GM23338 (cell line): ENCODE results near the gene CCDC69. TPM values are rescaled to one million over a fixed set of nuclear protein-coding genes. Genes with fewer than 3 reads are reported as not detected.
A peak's percentile ranks its signal among the peaks of the same experiment; 100 is the strongest.

Experiments
- ATAC-seq: fragments of 200-7000 bp; cut with Tn5 transposase; 3 replicates; pipeline ENCODE4 v1.9.1; 2020
- DNase-seq: peaks from one replicate; pipeline ENCODE4 v3.0.0-alpha.2; 2015; ENCODE audit warnings: low spot score
- H2AFZ ChIP-seq: fragments of 200-600 bp; sonication (generic); 2 replicates; pipeline ENCODE4 v1.8.0; 2016; ENCODE audit warnings: antibody characterized with exemption, mild to moderate bottlenecking, moderate library complexity
- H3F3A ChIP-seq: fragments of 200-600 bp; sonication (generic); replicated peaks from 2 replicates; pipeline ENCODE4 v1.8.0; 2017; ENCODE audit warnings: antibody characterized with exemption, mixed run types, low read depth
- H3K27ac ChIP-seq: fragments of 200-600 bp; sonication (generic); 2 replicates; pipeline ENCODE4 v1.6.1; 2016; ENCODE audit warnings: low read depth
- H3K27me3 ChIP-seq: fragments of 200-600 bp; sonication (generic); 2 replicates; pipeline ENCODE4 v1.8.0; 2016; ENCODE audit warnings: mild to moderate bottlenecking, mixed run types, moderate library complexity; ENCODE audit not compliant: insufficient read depth
- H3K36me3 ChIP-seq: fragments of 200-600 bp; sonication (generic); 2 replicates; pipeline ENCODE4 v1.8.0; 2016; ENCODE audit warnings: mild to moderate bottlenecking; ENCODE audit not compliant: insufficient read depth
- H3K4me1 ChIP-seq: fragments of 200-600 bp; sonication (generic); 2 replicates; pipeline ENCODE4 v1.8.0; 2016; ENCODE audit warnings: mild to moderate bottlenecking, moderate library complexity; ENCODE audit not compliant: insufficient read depth
- H3K4me2 ChIP-seq: fragments of 200-600 bp; sonication (generic); 2 replicates; pipeline ENCODE4 v1.7.1; 2017; ENCODE audit warnings: mixed run types
- H3K4me3 ChIP-seq: fragments of 200-600 bp; sonication (generic); 2 replicates; pipeline ENCODE4 v1.6.1; 2016; ENCODE audit warnings: mixed run types
- H3K79me2 ChIP-seq: fragments of 200-600 bp; sonication (generic); replicated peaks from 2 replicates; pipeline ENCODE4 v1.8.0; 2017; ENCODE audit warnings: mild to moderate bottlenecking; ENCODE audit not compliant: insufficient read depth
- H3K9me2 ChIP-seq: fragments of 200-600 bp; sonication (generic); 2 replicates; pipeline ENCODE4 v1.8.0; 2017; ENCODE audit not compliant: insufficient read depth
- H4K20me1 ChIP-seq: fragments of 200-600 bp; sonication (generic); replicated peaks from 2 replicates; pipeline ENCODE4 v1.8.0; 2017; ENCODE audit warnings: mild to moderate bottlenecking; ENCODE audit not compliant: insufficient read depth
- H3K27ac Mint-ChIP-seq: 2 replicates; pipeline ENCODE4 v1.8.0; 2020; ENCODE audit warnings: inconsistent platforms, mild to moderate bottlenecking, moderate library complexity, mixed read lengths
- H3K27me3 Mint-ChIP-seq: 3 replicates; pipeline ENCODE4 v1.8.0; 2022; ENCODE audit warnings: low read depth, mild to moderate bottlenecking, moderate library complexity, mixed read lengths, inconsistent platforms; ENCODE audit not compliant: insufficient read depth, poor library complexity
- H3K36me3 Mint-ChIP-seq: 3 replicates; pipeline ENCODE4 v1.8.0; 2021; ENCODE audit warnings: low read depth, mild to moderate bottlenecking, inconsistent platforms, moderate library complexity, mixed read lengths
- H3K4me1 Mint-ChIP-seq: 3 replicates; pipeline ENCODE4 v1.8.0; 2020; ENCODE audit warnings: mild to moderate bottlenecking, inconsistent platforms, mixed read lengths
- H3K4me3 Mint-ChIP-seq: 3 replicates; pipeline ENCODE4 v1.8.0; 2021; ENCODE audit warnings: moderate library complexity, mild to moderate bottlenecking, inconsistent platforms, mixed read lengths
- H3K9me3 Mint-ChIP-seq: 3 replicates; pipeline ENCODE4 v1.8.0; 2020; ENCODE audit warnings: moderate library complexity, mild to moderate bottlenecking, inconsistent platforms, mixed read lengths
- CTCF ChIP-seq, 2 experiments: fragments of 200-600 bp in 1 of 2; sonication (generic) in 1 of 2; conservative IDR thresholded peaks; 2 replicates each; pipeline versions ENCODE4 v1.5.1 to v1.6.1; 2016 to 2017; ENCODE audit warnings: antibody characterized with exemption in 2 of 2, low read depth in 2 of 2, mild to moderate bottlenecking in 2 of 2, moderate library complexity in 1 of 2
- ETS1 ChIP-seq: IDR thresholded peaks from 2 replicates; pipeline ENCODE4 v1.6.1; 2016; ENCODE audit warnings: antibody characterized with exemption
- EZH2phosphoT487 ChIP-seq: fragments of 200-600 bp; sonication (generic); IDR thresholded peaks from one replicate; pipeline ENCODE4 v1.8.1; 2018; ENCODE audit warnings: antibody characterized with exemption; ENCODE audit not compliant: unreplicated experiment
- NANOG ChIP-seq: IDR thresholded peaks from 2 replicates; pipeline ENCODE4 v1.6.1; 2016; ENCODE audit warnings: antibody characterized with exemption, borderline replicate concordance
- POLR2AphosphoS5 ChIP-seq: IDR thresholded peaks from 2 replicates; pipeline ENCODE4 v1.6.1; 2016; ENCODE audit warnings: antibody characterized with exemption, low read depth
- STAT1 ChIP-seq: IDR thresholded peaks from one replicate; pipeline ENCODE4 v1.6.1; 2016; ENCODE audit warnings: antibody characterized with exemption; ENCODE audit not compliant: unreplicated experiment
- ZNF331 ChIP-seq: fragments of 250-450 bp; sonication (Bioruptor Pico); IDR thresholded peaks from 2 replicates; pipeline ENCODE4 v1.5.0; 2020; ENCODE audit warnings: low read depth, mild to moderate bottlenecking, moderate library complexity
- ZNF462 ChIP-seq: fragments of 250-450 bp; sonication (Bioruptor Pico); IDR thresholded peaks from 2 replicates; pipeline ENCODE4 v1.5.0; 2020; ENCODE audit warnings: mild to moderate bottlenecking, moderate library complexity
- polyA plus RNA-seq: library from polyadenylated mRNA; unstranded; fragments of >200 nt; fragmentation: Nextera tagmentation; extraction: Ambion mirVana; gene quantifications from 2 replicates; pipeline ENCODE4 v1.2.1, GENCODE V29; 2016
- total RNA-seq: library from RNA; depleted of rRNA; stranded (reverse); fragments of >200 nt; shearing (Covaris generic); gene quantifications from 2 replicates; pipeline ENCODE4 v1.2.3, GENCODE V29; 2014

The CCDC69 gene
- total and polyA plus RNA-seq, 2 experiments from 2014 or later, result 2.7 to 5.3 TPM

GRCh38 chr5:151141535-151141934 lies 82.4 kb downstream of the CCDC69 start (continued):
- no peak for TF ChIP-seq ZNF462 (CRISPR knock-in tag)
- no peak for TF ChIP-seq POLR2AphosphoS5
- no peak for TF ChIP-seq ETS1
- no peak for TF ChIP-seq NANOG
- TF ChIP-seq EZH2phosphoT487, result no peak
- TF ChIP-seq ZNF331 (CRISPR knock-in tag), result no peak
- no peak for TF ChIP-seq STAT1

- peaks cover 9% of the 10 kb centered on the region for H3K27me3 Mint-ChIP-seq
- Histone ChIP-seq H3K27me3 (no peaks in the 10 kb centered on the region), H4K20me1 (peaks cover 6% of the 10 kb centered on the region; the same call in 1 of the 2 replicates), H3K9me2 (no peaks in the 10 kb centered on the region), H3K79me2 (0 out of 2 replicates have a peak, but pooled peaks cover 3% of the 10 kb centered on the region), H3K4me3 (no peak overlapping the region), H2AFZ (no peak overlapping the region), H3F3A (no peaks in the 10 kb centered on the region), H3K4me2 (0 out of 2 replicates have a peak overlapping the region, but pooled peaks have one; percentile 21), H3K36me3 (peaks cover 14% of the 10 kb centered on the region), H3K4me1 (peaks cover 13% of the 10 kb centered on the region), H3K27ac (no peak overlapping the region)
- H3K27ac Mint-ChIP-seq, result peak overlapping the region; percentile 80; the same call in 1 of the 2 replicates
- DNase-seq (no peak), ATAC-seq (no peak)
- peak overlapping the region; percentile 38; the same call in 2 of the 3 replicates for H3K4me3 Mint-ChIP-seq
- H3K9me3 Mint-ChIP-seq, result no peaks in the 10 kb centered on the region
- H3K36me3 Mint-ChIP-seq, result peaks cover 22% of the 10 kb centered on the region
- peaks cover 15% of the 10 kb centered on the region for H3K4me1 Mint-ChIP-seq
- TF ChIP-seq CTCF (conservative IDR thresholded peaks at IDR 0.05; ENCODE audit: low read depth in 2 of 2) (no peak), STAT1 (no peak)
These were observed 83.0 kb downstream of the CCDC69 start for GRCh38 chr5:151140686-151141459.
